KMS-11 (cell line): Measurements from ENCODE around the gene FBXO31.

Source experiments
- H2AFZ ChIP-seq: fragments of 200-600 bp; sonication (generic); 2 replicates; pipeline ENCODE4 v1.6.1; 2016; ENCODE audit warnings: antibody characterized with exemption, mixed run types, low read depth
- H3K27ac ChIP-seq: fragments of 200-600 bp; sonication (generic); 2 replicates; pipeline ENCODE4 v1.6.1; 2016; ENCODE audit warnings: mild to moderate bottlenecking, mixed run types
- H3K27me3 ChIP-seq: fragments of 200-600 bp; sonication (generic); 2 replicates; pipeline ENCODE4 v1.6.1; 2017; ENCODE audit warnings: mild to moderate bottlenecking, low read depth, mixed run types, moderate library complexity; ENCODE audit not compliant: insufficient read depth
- H3K36me3 ChIP-seq: fragments of 200-600 bp; sonication (generic); 2 replicates; pipeline ENCODE4 v1.6.1; 2017; ENCODE audit warnings: mild to moderate bottlenecking, mixed run types; ENCODE audit not compliant: insufficient read depth
- H3K4me1 ChIP-seq: fragments of 200-600 bp; sonication (generic); 2 replicates; pipeline ENCODE4 v1.6.1; 2016; ENCODE audit warnings: mild to moderate bottlenecking, low read depth, mixed run types; ENCODE audit not compliant: poor library complexity, severe bottlenecking
- H3K4me2 ChIP-seq: fragments of 200-600 bp; sonication (generic); 2 replicates; pipeline ENCODE4 v1.7.0; 2016; ENCODE audit warnings: mild to moderate bottlenecking, mixed run types
- H3K4me3 ChIP-seq: fragments of 200-600 bp; sonication (generic); IDR thresholded peaks from 2 replicates; pipeline ENCODE4 v1.6.1; 2017; ENCODE audit warnings: low read depth, low read length, mixed read lengths; ENCODE audit not compliant: insufficient read depth
- H3K79me2 ChIP-seq: fragments of 200-600 bp; sonication (generic); 2 replicates; pipeline ENCODE4 v1.6.1; 2016; ENCODE audit warnings: low read depth, mixed run types; ENCODE audit not compliant: insufficient read depth
- H3K9ac ChIP-seq: fragments of 200-600 bp; sonication (generic); 2 replicates; pipeline ENCODE4 v1.6.1; 2016; ENCODE audit warnings: mild to moderate bottlenecking, mixed run types
- H4K20me1 ChIP-seq: fragments of 200-600 bp; sonication (generic); 2 replicates; pipeline ENCODE4 v1.6.1; 2016; ENCODE audit warnings: mild to moderate bottlenecking, mixed run types; ENCODE audit not compliant: insufficient read depth
- TF ChIP-seq, protein P1 (sequence below): fragments of 200-600 bp; sonication (generic); conservative IDR thresholded peaks from 2 replicates; pipeline ENCODE4 v1.6.1; 2017; ENCODE audit warnings: low read depth, mild to moderate bottlenecking, antibody characterized with exemption, low read length, moderate library complexity, mixed read lengths

The FBXO31 gene

DNA sequence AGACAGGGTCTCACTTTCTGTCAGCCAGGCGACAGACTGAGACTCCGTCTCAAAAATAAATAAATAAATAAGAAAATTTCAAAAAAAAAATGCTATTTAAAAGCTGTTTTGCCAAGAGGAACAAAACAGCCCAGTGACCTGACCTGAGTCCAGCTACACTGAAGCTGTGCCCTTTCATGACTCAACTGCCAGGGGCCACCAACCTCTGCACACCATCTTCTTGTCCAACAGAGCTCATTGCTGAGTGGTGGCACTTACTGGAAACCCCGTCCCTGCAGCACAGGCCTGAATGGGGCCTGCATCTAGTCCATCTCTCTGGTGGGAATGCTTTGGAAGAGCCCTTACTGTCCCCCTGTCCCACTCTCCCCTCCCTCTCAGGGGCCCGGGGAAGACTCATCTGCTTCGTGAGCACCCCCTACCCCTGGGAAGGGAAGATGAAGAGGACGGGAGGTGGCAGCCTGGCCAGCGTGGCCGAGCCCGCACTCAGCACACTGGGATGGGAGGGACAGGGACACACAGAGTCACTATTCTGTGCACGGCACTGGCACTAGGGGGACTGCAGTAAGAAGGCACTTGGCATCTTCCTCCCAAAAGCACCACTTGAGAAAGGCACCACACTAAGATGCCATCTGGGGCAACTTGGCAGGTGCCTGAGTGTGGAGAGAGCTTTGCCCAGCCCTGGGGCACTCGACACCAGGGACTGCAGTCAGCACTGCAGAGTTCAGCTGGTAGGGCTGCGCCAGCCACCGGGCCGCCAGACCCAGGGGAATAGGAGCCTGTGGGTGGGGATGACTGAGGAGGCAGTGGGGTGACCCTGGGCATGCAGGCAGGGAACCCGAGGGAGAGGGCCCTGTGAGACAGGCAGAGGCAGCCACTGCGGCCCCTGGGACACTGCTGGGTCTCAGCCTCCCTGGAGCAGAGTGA, 13.5 kb downstream of the FBXO31 start:
- Histone ChIP-seq H3K27me3 (no peaks in the 10 kb centered on the region), H3K4me1 (no peaks in the 10 kb centered on the region), H3K4me3 (no peak overlapping the region), H3K27ac (no peak overlapping the region), H3K36me3 (no peaks in the 10 kb centered on the region), H3K9ac (no peak overlapping the region), H4K20me1 (no peaks in the 10 kb centered on the region), H3K79me2 (peaks cover 94% of the 10 kb centered on the region), H3K4me2 (no peak overlapping the region), H2AFZ (no peak overlapping the region)
- TF ChIP-seq, protein P1, sequence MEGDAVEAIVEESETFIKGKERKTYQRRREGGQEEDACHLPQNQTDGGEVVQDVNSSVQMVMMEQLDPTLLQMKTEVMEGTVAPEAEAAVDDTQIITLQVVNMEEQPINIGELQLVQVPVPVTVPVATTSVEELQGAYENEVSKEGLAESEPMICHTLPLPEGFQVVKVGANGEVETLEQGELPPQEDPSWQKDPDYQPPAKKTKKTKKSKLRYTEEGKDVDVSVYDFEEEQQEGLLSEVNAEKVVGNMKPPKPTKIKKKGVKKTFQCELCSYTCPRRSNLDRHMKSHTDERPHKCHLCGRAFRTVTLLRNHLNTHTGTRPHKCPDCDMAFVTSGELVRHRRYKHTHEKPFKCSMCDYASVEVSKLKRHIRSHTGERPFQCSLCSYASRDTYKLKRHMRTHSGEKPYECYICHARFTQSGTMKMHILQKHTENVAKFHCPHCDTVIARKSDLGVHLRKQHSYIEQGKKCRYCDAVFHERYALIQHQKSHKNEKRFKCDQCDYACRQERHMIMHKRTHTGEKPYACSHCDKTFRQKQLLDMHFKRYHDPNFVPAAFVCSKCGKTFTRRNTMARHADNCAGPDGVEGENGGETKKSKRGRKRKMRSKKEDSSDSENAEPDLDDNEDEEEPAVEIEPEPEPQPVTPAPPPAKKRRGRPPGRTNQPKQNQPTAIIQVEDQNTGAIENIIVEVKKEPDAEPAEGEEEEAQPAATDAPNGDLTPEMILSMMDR = no peak

DNA sequence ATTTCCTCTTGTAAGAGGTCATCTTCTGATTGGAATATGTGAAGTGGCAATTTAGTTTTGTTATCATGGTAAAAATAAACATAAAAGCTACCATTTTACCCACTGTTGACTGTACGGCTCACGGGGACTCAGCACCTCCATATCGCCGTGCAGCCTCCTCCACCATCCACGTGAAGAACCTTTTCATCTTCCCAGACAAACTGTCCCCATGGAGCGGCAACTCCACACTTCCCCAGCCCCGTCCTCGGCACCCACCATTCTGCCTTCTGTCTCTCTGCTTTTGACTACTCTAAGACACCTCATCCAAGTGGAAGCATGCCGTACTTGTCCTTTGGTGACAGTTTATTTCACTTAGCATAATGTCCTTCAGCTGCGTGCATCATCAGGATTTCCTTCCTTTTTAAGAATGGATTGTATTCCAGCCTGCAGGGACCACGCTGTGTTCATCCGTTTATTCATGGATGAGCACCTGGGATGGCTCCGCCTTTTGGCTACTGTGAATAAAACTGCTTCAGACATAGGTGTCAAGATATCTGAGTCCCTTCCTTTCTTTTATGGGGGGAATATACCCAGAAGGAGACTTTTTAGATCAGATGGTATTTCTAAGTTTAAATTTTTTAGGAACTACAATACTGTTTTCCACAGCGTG, 14.3 kb downstream of the FBXO31 start:
- H3K9ac ChIP-seq = no peak overlapping the region
- H3K27ac ChIP-seq = no peak overlapping the region
- H2AFZ ChIP-seq = no peak overlapping the region
- H3K4me2 ChIP-seq = no peak overlapping the region
- no peaks in the 10 kb centered on the region for H3K36me3 ChIP-seq
- no peaks in the 10 kb centered on the region for H3K27me3 ChIP-seq
- no peak overlapping the region for H3K4me3 ChIP-seq
- TF ChIP-seq, protein P1 = no peak
- H3K4me1 ChIP-seq = no peaks in the 10 kb centered on the region
- no peaks in the 10 kb centered on the region for H4K20me1 ChIP-seq
- H3K79me2 ChIP-seq = peaks cover 90% of the 10 kb centered on the region

DNA sequence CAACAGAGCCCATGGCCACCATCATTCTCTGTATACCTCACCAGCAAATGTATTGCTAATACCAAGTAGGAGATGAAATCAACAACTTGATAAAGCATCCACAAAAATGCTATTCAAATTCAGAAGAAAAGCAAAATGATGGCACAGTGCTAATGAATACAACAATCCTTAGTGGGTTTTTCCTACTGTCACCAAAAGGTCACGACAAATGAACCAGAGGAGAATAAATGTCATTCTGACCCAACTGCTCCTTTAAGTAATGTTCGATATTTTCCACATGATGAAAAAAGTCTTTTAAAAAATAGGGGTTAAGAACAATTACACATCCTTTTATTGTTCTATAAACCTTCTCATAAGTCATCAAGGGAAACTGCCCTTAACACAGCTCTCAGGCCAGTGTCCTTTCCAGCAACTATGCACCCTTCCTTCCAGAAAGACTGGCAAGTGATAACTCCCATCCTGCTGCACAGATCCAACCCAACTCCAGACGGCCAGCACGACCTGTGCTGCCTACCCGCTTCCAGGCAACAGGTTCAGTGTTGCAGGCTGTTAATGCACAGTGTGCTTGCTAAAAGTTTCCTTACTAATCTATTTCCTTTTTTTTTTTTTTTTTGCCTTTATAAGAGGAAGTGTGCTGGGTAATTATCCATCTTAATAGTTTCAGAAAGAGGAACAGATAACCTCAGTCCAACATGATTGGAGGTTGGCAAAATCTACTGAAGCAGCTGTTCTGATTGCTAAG, 15.4 kb downstream of the FBXO31 start:
- no peaks in the 10 kb centered on the region for H3K36me3 ChIP-seq
- no peaks in the 10 kb centered on the region for H3K4me1 ChIP-seq
- no peaks in the 10 kb centered on the region for H3K27me3 ChIP-seq
- H3K4me3 ChIP-seq = no peak overlapping the region
- H3K27ac ChIP-seq = no peak overlapping the region
- H3K79me2 ChIP-seq = peaks cover 83% of the 10 kb centered on the region
- TF ChIP-seq, protein P1 = no peak
- H4K20me1 ChIP-seq = no peaks in the 10 kb centered on the region
- H3K4me2 ChIP-seq = no peak overlapping the region
- no peak overlapping the region for H2AFZ ChIP-seq
- H3K9ac ChIP-seq = no peak overlapping the region

DNA sequence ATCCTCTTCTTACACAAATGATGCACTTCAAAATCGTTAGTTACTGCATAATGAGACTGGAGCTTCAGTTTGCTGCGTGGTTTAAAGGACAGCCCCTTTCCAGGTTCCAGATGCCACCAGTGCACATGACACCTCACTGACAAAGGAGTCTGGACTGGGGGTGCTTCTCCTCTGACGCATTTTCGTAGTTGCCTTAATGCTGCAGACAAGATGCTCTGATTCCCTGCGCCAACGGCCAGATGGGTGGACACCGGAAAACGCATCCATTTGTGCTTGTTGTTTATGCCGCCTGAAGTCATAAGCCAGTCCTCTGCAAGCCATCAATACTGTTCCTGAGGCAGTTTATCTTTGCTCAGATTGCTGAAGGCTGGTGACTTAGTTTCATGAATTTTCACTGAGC, 16.0 kb downstream of the FBXO31 start:
- H4K20me1 ChIP-seq = no peaks in the 10 kb centered on the region
- no peak overlapping the region for H3K9ac ChIP-seq
- H3K79me2 ChIP-seq = peaks cover 79% of the 10 kb centered on the region
- no peaks in the 10 kb centered on the region; the same call in 1 of the 2 replicates for H3K36me3 ChIP-seq
- no peaks in the 10 kb centered on the region for H3K27me3 ChIP-seq
- no peak overlapping the region for H2AFZ ChIP-seq
- H3K27ac ChIP-seq = no peak overlapping the region
- TF ChIP-seq, protein P1 = no peak
- H3K4me3 ChIP-seq = no peak overlapping the region
- no peaks in the 10 kb centered on the region for H3K4me1 ChIP-seq
- no peak overlapping the region for H3K4me2 ChIP-seq
